SK-N-SH (cell line): ENCODE measurements around the gene SGSM2. TPM values are rescaled to one million over a fixed set of nuclear protein-coding genes. Genes with fewer than 3 reads are reported as not detected.

Experiments used
- CTCF ChIA-PET: fragments of 300-600, 350-600 bp; formaldehyde crosslinking; extraction: SDS; loops from one replicate; lab custom pipeline; 2021; lab: Yijun Ruan, JAX
- POLR2A ChIA-PET: fragments of 350-600 bp; sonication (Branson Sonifier 250); formaldehyde crosslinking; extraction: SDS; loops from one replicate; lab custom pipeline; 2020; ENCODE audit warnings: antibody characterized with exemption, inconsistent platforms; lab: Yijun Ruan, JAX
- DNase-seq: peaks from one replicate; pipeline ENCODE4 v3.0.0; 2012
- H2AFZ ChIP-seq: fragments of 200-600 bp; sonication (generic); 2 replicates; pipeline ENCODE4 v1.8.1; 2016; ENCODE audit warnings: antibody characterized with exemption, mild to moderate bottlenecking, low read depth
- H3F3A ChIP-seq: fragments of 200-600 bp; sonication (generic); replicated peaks from 2 replicates; pipeline ENCODE3; 2016; ENCODE audit warnings: antibody characterized with exemption, mild to moderate bottlenecking; ENCODE audit not compliant: insufficient read depth
- H3K27ac ChIP-seq, 2 experiments: fragments of 200-500 bp in 1 of 2; fragments of 200-600 bp in 1 of 2; sonication (Bioruptor generic) in 1 of 2; sonication (generic), shearing (Covaris generic) in 1 of 2; 2 replicates each; pipeline versions ENCODE4 v1.5.1 to v1.6.1; 2014 to 2016; ENCODE audit warnings: low read depth in 2 of 2, inconsistent platforms in 1 of 2, low read length in 1 of 2, mild to moderate bottlenecking in 1 of 2, mixed read lengths in 1 of 2
- H3K27me3 ChIP-seq: fragments of 200-600 bp; sonication (generic), shearing (Covaris generic); 2 replicates; pipeline ENCODE4 v1.6.1; 2016; ENCODE audit warnings: mixed run types; ENCODE audit not compliant: insufficient read depth
- H3K36me3 ChIP-seq, 2 experiments: fragments of 200-500 bp in 1 of 2; fragments of 200-600 bp in 1 of 2; sonication (Bioruptor generic) in 1 of 2; sonication (generic) in 1 of 2; replicated peaks in 1 of 2; 2 replicates each; pipeline versions ENCODE3 to v1.5.1; 2014 to 2016; ENCODE audit warnings: low read length in 1 of 2, mild to moderate bottlenecking in 1 of 2; ENCODE audit not compliant: insufficient read depth in 2 of 2, control insufficient read depth in 1 of 2
- H3K4me1 ChIP-seq, 2 experiments: fragments of 200-500 bp in 1 of 2; fragments of 200-600 bp in 1 of 2; sonication (Bioruptor generic) in 1 of 2; sonication (generic), shearing (Covaris generic) in 1 of 2; 2 replicates each; pipeline versions ENCODE4 v1.5.1 to v1.6.1; 2014 to 2016; ENCODE audit warnings: low read depth in 1 of 2, low read length in 1 of 2, mixed run types in 1 of 2; ENCODE audit not compliant: insufficient read depth in 2 of 2, control insufficient read depth in 1 of 2
- H3K4me2 ChIP-seq: fragments of 200-600 bp; sonication (generic), shearing (Covaris generic); 2 replicates; pipeline ENCODE4 v1.6.1; 2017; ENCODE audit warnings: mixed run types
- H3K4me3 ChIP-seq, 2 experiments: fragments of 200-500 bp in 1 of 2; fragments of 200-600 bp in 1 of 2; sonication (Bioruptor generic) in 1 of 2; sonication (generic), shearing (Covaris generic) in 1 of 2; 2 replicates each; pipeline versions ENCODE4 v1.5.1 to v1.8.1; 2014 to 2016; ENCODE audit warnings: low read depth in 2 of 2, inconsistent platforms in 1 of 2, low read length in 1 of 2, mild to moderate bottlenecking in 1 of 2, mixed read lengths in 1 of 2, moderate library complexity in 1 of 2
- H3K79me2 ChIP-seq: fragments of 200-600 bp; sonication (generic); 2 replicates; pipeline ENCODE4 v1.8.1; 2017; ENCODE audit warnings: mild to moderate bottlenecking; ENCODE audit not compliant: insufficient read depth
- H3K9ac ChIP-seq: fragments of 200-600 bp; sonication (generic); 2 replicates; pipeline ENCODE4 v1.6.1; 2017; ENCODE audit warnings: mixed run types
- H3K9me2 ChIP-seq: fragments of 200-600 bp; sonication (generic); 2 replicates; pipeline ENCODE4 v1.6.1; 2017; ENCODE audit warnings: mixed run types
- H3K9me3 ChIP-seq: fragments of 200-600 bp; sonication (generic); 2 replicates; pipeline ENCODE4 v1.6.1; 2017; ENCODE audit warnings: mixed run types, mild to moderate bottlenecking, moderate library complexity
- H4K20me1 ChIP-seq: fragments of 200-600 bp; sonication (generic); 2 replicates; pipeline ENCODE4 v1.6.1; 2017; ENCODE audit warnings: mild to moderate bottlenecking, mixed run types; ENCODE audit not compliant: insufficient read depth
- CHD2 ChIP-seq: fragments of 150-350 bp; IDR thresholded peaks from 2 replicates; pipeline ENCODE4 v1.6.1; 2018; ENCODE audit warnings: low read length; ENCODE audit not compliant: partially characterized antibody
- CTCF ChIP-seq: fragments of 200-600 bp; sonication (generic); IDR thresholded peaks from 2 replicates; pipeline ENCODE4 v1.6.1; 2017; ENCODE audit warnings: antibody characterized with exemption, mild to moderate bottlenecking, moderate library complexity
- EP300 ChIP-seq, 2 experiments: IDR thresholded peaks; 2 replicates each; pipeline versions ENCODE4 v1.4.0 to v1.6.1; 2012; ENCODE audit warnings: borderline replicate concordance in 1 of 2, low read depth in 1 of 2, low read length in 1 of 2
- EZH2phosphoT487 ChIP-seq: fragments of 200-600 bp; sonication (generic); IDR thresholded peaks from 2 replicates; pipeline ENCODE4 v1.6.1; 2017; ENCODE audit warnings: low read depth, mixed run types, mild to moderate bottlenecking, antibody characterized with exemption, moderate library complexity, borderline replicate concordance
- GABPA ChIP-seq: IDR thresholded peaks from 2 replicates; pipeline ENCODE4 v1.4.0; 2012; ENCODE audit warnings: low read depth, mild to moderate bottlenecking
- MAX ChIP-seq: IDR thresholded peaks from 2 replicates; pipeline ENCODE4 v1.4.0; 2012; ENCODE audit warnings: low read depth
- MEF2A ChIP-seq: IDR thresholded peaks from 2 replicates; pipeline ENCODE4 v1.4.0; 2012; ENCODE audit warnings: low read depth, borderline replicate concordance
- PBX3 ChIP-seq: IDR thresholded peaks from 2 replicates; pipeline ENCODE4; 2012
- POLR2AphosphoS5 ChIP-seq: IDR thresholded peaks from 2 replicates; pipeline ENCODE4 v1.6.1; 2012; ENCODE audit warnings: low read depth, low read length
- RAD21 ChIP-seq: IDR thresholded peaks from 2 replicates; pipeline ENCODE4 v1.6.1; 2012; ENCODE audit warnings: mild to moderate bottlenecking, low read length
- REST ChIP-seq: IDR thresholded peaks from 2 replicates; pipeline ENCODE4 v1.6.1; 2012; ENCODE audit warnings: mild to moderate bottlenecking, low read depth, low read length, moderate library complexity
- RFX5 ChIP-seq: IDR thresholded peaks from 2 replicates; pipeline ENCODE4 v1.6.1; 2012; ENCODE audit warnings: mild to moderate bottlenecking, improper control_type of control experiment, low read length
- SMC3 ChIP-seq: IDR thresholded peaks from 2 replicates; pipeline ENCODE4 v1.6.1; 2012; ENCODE audit warnings: low read depth, low read length, improper control_type of control experiment
- ZBTB33 ChIP-seq: IDR thresholded peaks from 2 replicates; pipeline ENCODE4 v1.4.0; 2012; ENCODE audit warnings: low read depth, borderline replicate concordance
- WGBS: methylation state at CpG from one replicate; pipeline ENCODE4 v1.1.6; 2017; ENCODE audit warnings: low lambda C conversion rate; 5-methylcytosine and 5-hydroxymethylcytosine counted together
- polyA plus RNA-seq, 3 experiments: library from polyadenylated mRNA; depleted of rRNA; stranded (reverse); fragments of >200 nt; gene quantifications; 2 replicates each; pipeline ENCODE4 v1.2.3, GENCODE V29; 2012

Gene SGSM2
- polyA plus RNA-seq, 1 of the 3 experiments (the other 2 are of a cell fraction): 85.9 TPM

GRCh38 chr17:2369551-2370210 is 32.4 kb downstream of the SGSM2 start:
- ChIA-PET POLR2A (interaction anchor here (1.1 kb wide), 1 partner anchor 11 kb away, joined by 3 read pairs; no protein-coding TSS in a partner anchor), CTCF (interaction anchor here (1.0 to 26.4 kb wide), 6 partner anchors 8 to 314 kb away, joined by 3 to 654 read pairs (median 31); partner anchors contain the start of genes HIC1 and MNT)
- Histone ChIP-seq H3K27ac (no peak overlapping the region), H3F3A (no peaks in the 10 kb centered on the region), H3K36me3 (peaks cover 0 to 73% of the 10 kb centered on the region in 2 experiments), H3K9me2 (no peaks in the 10 kb centered on the region), H2AFZ (no peak overlapping the region), H3K79me2 (no peaks in the 10 kb centered on the region), H3K27me3 (no peaks in the 10 kb centered on the region), H3K4me2 (no peak overlapping the region), H3K9me3 (no peaks in the 10 kb centered on the region), H3K9ac (no peak overlapping the region), H3K4me3 (no peak overlapping the region; a peak in 1 of 4 replicates), H4K20me1 (no peaks in the 10 kb centered on the region), H3K4me1 (no peaks in the 10 kb centered on the region; a peak in 1 of 4 replicates)
- TF ChIP-seq RAD21: peak; percentile 18; the same call in 1 of the 2 replicates
- TF ChIP-seq MEF2A: no peak
- no peak for TF ChIP-seq RFX5
- TF ChIP-seq EZH2phosphoT487: no peak
- 93% methylated on average over 18 of the region's 20 CpGs for WGBS
- DNase-seq: peak; percentile 64

- H3K9me2 ChIP-seq: no peaks in the 10 kb centered on the region
- TF ChIP-seq ZBTB33 (no peak), CTCF (no peak), GABPA (no peak), PBX3 (no peak), MEF2A (no peak), CHD2 (no peak), REST (no peak), EP300 (IDR thresholded peaks at IDR 0.05; ENCODE audit: borderline replicate concordance in 1 of 2, low read depth in 1 of 2, low read length in 1 of 2) (no peak), SMC3 (no peak), POLR2AphosphoS5 (no peak), MAX (no peak)
- DNase-seq: no peak
- ChIA-PET POLR2A (interaction anchor here (1.1 kb wide), 1 partner anchor 10 kb away, joined by 3 read pairs; no protein-coding TSS in a partner anchor), CTCF (interaction anchor here (1.0 to 26.4 kb wide), 6 partner anchors 8 to 315 kb away, joined by 3 to 654 read pairs (median 31); partner anchors contain the start of genes HIC1 and MNT)
- peaks cover 0 to 73% of the 10 kb centered on the region in 2 experiments for H3K36me3 ChIP-seq
- 96% methylated on average over 11 of the region's 11 CpGs for WGBS
- H3K4me1 ChIP-seq: no peaks in the 10 kb centered on the region; a peak in 1 of 4 replicates
- no peak overlapping the region for H3K4me2 ChIP-seq
- no peak overlapping the region for H3K9ac ChIP-seq
- H4K20me1 ChIP-seq: no peaks in the 10 kb centered on the region
- H3K79me2 ChIP-seq: no peaks in the 10 kb centered on the region
- no peak overlapping the region for H3K4me3 ChIP-seq
- H3K27ac ChIP-seq: no peak overlapping the region
- no peaks in the 10 kb centered on the region for H3F3A ChIP-seq
- H2AFZ ChIP-seq: no peak overlapping the region
- H3K9me3 ChIP-seq: no peaks in the 10 kb centered on the region
- no peaks in the 10 kb centered on the region for H3K27me3 ChIP-seq
Observed at GRCh38 chr17:2370211-2370589, 32.9 kb downstream of the SGSM2 start.
